Kidney capillary endothelial cell (primary cell): Measurements from ENCODE around the gene COPB2.

Experiments used
- DNase-seq: peaks from one replicate; pipeline ENCODE4 v3.0.0-alpha.2; 2018; ENCODE audit warnings: low spot score

The COPB2 gene

DNA sequence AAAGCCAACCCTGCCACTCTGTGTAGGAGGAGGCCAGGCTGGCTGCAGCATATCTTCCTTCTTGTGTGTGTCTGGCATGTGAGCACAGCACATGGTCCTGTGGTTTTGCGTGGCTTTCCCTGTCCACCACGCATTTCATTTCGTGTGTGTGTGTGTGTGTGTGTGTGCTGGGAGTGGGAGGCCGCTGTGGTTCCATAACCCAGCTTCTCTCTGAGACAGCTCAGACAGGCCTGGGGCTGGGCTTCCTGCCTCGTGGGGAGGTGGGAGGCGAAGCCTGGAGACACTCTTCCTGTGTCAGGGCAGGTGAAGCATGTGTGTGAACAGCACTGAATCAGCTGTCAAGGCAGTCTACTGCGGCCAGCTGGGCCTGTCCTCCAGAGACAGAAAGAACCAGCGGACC, 61.6 kb downstream of the COPB2 start:
- no peak for DNase-seq

DNA sequence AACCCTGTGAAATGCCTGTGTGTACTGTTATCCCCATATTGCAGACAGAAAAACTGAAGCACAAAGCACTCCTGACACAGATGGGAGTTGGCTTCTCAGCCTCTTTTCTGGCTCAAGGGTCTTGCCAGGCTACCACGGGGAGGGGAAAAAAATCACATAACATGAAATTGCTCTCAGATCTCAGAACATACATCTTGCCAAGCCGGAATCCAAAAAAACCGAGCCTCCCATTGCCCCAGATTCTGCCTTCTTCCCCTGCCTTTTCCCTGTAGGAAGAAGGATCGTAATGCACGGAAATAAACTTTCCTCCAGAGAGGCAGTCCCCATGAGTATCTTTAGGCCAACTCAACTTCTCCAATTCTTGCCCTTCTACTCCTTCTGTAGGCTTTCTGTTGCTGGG, 62.2 kb downstream of the COPB2 start:
- no peak for DNase-seq

DNA sequence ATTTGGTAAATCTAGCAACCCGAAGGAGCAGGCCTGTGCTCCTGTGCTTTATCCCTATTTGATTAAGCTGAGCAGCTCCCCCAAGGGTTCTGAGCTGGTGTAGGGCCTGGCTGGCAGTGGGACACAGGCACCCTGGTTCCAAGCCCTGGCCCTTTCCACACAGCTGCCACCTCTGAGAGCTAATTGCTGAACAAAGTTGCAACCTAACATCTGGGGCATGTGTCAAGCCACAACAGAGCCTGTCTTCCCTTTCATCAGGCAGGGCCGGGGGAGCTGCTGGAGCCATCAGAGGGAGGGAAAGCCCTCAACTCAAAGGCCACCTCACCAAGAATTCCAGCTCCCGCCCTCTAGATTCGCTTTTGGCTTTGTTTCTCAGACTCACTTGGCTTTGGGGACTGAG, 62.7 kb downstream of the COPB2 start:
- DNase-seq = no peak

DNA sequence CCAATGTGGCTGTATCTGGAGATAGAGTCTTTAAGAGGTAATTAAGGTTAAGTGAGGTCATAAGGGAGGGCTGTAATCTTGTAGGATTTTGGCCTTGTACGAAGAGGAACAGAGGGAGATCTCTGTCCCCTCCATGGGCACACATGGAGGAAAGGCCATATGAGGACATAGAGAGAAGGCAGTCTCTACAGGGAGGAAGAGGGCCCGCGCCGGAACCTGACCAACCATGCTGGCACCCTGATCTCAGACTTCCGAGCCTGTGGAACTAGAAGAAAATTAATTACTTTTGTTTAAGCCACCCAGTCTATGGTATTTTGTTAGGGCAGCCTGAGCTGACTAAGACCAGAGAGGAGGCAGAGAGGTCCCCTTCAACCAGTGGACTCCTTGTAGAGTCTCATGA, 63.3 kb downstream of the COPB2 start:
- DNase-seq = no peak

DNA sequence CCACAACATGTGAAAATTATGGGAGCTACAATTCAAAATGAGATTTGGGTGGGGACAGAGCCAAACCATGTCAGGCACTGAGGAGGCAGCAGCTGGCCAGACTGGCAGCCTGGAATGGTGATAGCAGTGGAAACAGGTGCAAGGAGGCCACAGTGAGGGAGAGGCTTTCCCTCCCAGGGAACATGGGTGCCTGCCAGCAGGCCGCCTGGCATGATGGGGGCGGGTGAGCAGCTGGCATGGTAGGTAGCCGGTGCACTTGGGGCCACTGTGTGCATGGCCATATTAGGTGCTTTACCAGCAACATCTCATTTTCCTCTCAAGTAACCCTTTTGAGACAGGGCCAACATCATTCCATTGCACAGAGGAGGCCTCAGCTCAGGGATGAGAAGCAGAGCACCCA, 63.9 kb downstream of the COPB2 start:
- no peak for DNase-seq

DNA sequence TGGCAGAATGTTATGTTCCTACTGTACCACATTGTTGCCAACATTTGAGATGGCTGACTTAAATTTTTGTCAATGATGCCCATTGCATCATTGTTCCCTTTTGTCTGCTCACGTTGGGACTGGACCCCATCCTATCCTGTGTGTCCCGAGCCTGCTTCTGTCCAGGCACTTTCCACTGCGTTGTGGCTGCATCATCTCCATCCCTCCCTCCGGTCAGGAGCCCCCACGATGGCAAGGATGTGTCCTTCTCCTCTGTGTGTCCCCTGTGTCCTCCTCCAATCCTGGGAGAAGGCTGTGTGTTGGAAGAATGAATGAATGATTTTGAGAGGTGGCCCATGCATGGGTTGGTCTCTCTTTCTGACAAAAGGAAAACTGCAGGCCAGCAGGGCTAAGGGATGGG, 65.0 kb downstream of the COPB2 start:
- no peak for DNase-seq

DNA sequence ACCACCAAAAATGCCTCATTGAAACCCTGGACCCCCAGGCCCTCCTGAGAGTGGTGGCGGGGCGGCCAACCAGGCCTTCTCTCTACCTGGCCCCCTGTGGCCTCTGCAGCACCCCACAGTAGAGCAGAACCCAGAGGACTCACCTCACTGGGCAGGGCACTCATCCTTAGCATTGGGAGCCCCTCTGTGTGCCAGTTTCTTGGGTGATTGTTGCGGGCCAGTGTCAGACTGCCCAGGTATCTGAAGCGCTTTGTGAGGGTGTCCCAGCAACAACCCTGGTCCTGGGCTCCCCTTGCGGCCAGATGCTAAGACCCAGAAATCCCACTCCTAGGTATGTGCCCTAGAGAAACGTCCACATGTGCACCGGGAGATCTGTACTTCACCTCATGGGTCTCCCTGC, 66.3 kb downstream of the COPB2 start:
- DNase-seq = no peak

DNA sequence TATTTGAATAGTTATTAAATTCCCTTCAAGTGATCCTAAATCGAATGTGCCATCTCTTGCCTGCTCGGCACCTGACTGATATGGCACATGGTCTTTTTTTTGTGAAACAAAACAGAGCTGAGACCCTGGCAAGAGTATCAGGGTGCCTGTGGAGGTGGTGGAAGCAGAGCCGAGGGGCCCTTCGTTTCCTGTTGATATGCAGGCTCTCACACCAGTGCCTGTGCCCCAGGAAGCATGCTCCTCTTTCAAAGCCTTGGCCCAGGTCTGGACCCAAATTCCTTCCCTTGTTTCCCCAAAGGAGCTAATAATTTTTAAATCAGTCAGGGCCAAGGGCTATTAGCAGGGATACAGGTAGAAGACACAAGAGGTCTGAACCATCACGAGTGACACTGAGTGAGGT, 67.1 kb downstream of the COPB2 start:
- no peak for DNase-seq

DNA sequence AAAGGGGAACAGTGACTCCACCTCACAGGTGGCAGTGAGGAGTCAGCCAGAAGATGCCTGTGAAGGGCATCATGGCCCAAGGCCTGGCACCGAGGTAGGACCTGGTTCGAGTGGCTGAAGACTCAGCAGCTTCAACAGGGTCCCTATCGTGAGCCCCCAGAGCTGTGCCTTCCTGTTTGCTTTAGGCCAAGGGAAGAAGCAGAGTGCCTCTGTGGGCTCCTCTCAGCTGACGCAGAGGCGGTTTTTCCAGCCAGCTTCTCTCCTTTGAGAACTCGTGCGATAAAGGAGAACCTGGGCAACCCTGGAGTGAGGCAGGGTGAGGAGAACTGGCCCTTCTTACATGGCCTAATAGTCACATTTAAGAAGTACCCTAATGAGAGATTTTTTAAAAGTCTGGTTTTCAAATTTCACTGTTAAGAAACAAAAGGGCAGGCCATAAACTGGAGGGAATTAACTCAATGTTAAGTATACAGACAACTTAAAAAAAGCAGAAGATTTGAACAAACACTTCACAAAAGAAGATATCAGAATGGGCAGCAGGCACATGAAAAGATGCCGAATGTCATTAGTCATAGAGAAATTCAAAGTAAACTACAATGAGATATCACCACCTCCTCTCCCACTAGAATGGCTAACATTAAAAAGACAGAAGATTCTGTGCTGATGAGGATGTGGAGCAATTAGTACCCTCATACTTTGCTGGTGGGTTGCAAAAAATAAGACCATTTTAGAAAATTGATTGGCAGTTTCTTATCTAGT, 68.7 kb downstream of the COPB2 start:
- no peak for DNase-seq

DNA sequence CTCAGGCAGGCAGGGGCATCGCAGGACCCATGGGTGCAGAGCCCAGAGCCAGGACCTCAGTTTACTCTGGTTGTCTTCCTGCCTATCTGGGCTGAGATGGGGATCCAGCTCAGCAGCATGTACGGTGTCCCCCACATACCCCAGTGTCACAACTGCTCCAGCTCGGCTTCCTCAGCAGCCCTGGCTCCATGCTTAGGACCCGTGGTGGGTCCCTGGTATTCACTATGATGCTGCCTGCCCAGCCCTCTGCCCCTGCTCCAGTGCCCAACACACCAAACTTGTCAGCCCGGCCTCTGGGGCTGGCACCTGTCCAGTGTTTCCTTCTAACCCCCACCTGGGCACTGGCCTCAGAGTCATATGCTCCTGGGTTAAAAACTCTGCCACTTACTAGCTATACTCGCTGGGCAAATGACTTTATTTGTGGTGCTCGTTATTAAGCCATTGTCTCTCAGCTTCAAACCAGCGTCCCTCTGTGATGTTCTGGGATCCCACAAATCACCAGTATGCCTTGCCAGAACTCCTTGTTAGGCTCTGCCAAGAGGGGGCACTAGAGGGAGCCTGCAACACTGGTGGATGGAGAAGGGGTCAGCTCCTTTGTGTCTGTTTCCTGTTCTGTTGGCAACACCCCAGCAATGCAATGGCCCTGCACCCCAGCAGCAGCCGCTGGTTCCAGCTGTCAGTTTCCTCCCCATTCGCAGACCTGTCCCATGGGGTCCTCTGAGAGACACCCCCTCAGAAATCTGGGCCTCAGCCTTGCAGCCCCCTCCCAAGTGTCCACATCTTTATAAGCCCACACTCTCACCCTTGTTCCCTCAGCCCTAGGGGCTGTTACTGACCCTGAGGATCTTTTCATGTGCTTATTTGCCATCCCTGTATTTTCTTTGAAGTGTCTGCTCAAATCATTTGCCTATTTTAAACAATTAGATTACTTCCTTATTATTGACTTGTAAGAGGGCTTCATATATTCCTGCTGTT, 69.7 kb downstream of the COPB2 start:
- DNase-seq = no peak

DNA sequence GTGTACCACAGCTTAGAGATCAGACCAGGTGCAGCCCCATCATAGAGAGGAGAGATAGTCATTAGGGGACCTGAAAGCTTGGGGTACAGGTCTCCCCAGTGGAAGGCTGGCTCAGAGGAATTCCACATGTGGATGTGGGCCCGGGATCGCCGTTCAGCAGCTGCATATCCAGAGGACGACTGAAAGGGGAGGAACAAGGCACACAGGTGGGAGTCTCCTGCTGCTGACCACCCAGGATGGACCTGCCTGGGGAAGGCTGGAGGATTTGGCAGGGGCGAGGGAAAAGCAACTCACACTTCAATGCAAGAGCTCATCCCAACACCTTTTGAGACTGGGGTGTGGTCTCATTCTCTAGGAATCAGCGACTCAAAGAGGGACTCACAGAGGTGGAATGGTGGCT, 70.6 kb downstream of the COPB2 start:
- no peak for DNase-seq

DNA sequence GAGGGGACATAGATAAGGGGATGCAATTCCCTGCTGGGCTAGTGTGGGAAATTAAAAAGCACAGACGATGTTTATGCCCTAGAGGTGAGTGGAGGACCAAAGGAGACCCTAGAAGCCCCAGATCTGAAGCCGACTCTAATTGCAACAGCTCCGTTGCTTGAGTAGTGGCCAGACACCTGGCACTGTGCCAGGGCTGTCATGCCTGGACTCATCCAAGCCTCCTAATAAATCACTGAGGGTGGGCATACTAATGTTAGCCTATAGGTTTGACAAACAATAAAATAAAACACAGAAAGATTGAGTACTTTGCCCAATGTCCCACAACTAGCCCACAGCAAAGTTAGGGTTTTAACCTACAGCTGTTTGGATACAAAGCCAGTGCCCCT, 71.0 kb downstream of the COPB2 start:
- DNase-seq = no peak

DNA sequence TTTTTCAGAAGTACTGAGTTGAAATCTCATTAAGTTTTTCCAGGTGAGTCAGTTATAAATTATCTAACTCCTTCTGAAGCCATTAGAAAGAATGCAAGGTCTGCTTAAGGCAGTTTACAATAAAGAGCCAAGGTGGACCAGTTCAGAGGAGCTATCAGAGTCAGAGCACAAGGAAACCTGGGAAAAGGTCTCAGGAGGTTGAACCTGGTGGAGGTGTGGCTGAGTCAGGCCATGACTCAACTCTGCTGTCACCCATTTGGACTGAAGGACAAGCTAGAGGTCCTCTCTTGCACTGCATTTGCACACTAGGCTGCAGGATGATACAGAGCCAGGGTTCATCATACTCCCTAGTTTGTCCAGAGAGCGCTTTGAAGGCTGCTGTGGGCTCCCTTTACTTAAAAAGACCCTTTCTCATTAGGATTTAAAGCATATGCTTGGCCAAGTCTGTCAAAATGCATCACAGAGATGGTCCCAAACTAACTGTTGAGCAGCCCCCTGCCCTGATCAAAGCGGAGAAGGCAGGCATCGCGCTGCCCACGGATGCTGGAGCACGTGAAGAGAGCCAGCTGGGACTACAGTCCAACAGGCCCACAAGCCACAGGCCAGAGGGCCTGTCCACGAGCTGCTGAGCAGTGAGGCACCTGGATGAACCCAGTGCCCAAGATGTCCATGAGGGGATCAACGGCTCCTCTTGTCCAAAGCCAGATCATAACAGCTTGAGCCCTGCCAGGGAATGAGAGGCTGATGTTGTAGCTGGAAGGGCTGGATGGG, 71.6 kb downstream of the COPB2 start:
- no peak for DNase-seq

DNA sequence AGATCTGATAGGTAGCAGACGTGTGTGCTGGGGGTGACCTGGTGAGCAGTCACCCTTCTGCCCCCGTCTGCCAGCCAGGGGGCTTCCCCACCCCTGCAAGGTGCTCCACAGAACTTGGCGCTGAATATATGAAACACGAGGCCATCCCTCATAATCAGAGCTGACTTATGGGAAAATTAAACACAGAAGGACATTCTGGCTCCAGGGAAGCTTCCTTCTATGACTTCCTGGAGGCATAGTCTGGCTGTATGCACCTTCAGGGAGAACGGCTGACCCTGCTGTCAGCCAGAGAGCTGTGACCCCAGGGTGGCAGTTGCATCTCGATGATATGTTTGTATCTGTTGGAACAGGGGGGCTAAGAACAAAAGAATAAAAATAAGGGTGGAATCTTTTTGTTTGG, 72.2 kb downstream of the COPB2 start:
- no peak for DNase-seq

DNA sequence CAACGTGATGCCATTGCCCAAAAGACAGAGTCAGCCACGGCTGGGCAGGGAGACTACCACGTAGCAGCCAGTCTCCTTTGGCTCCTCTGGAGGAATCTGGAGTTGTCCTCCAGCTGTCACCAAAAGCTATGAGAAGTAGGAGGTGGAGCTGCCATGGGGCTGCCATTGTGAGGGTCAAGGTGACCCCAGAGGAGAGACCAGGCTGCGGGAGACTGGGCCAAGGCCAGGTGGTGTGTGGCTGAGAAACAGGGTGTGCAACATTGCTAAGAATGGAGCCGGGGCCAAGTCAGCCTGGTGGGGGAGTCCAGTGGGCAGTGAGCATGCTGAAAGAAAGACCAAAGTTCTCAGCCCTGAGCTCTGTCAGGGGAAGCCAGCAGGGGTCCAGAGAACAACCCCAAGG, 75.5 kb downstream of the COPB2 start:
- no peak for DNase-seq

DNA sequence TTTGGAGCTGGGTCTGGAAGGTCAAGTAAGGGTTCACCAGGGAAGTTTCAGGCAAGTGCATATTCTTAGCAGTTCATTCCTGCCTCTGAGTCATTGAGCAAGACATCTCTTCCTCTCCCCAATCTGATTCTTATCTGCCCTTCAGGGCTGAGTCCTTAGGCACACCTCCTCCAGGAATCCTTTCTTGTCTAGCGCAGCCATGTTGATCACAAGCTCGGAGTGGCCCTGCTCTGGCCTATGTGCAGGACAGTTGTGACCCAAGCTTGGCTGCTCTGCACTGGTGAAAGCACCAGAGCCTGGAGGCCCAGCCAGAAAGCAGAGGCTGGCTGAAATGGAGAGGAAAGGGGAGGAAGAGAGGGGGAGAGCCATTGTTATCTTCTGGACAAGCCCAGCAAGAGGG, 76.5 kb downstream of the COPB2 start:
- no peak for DNase-seq

DNA sequence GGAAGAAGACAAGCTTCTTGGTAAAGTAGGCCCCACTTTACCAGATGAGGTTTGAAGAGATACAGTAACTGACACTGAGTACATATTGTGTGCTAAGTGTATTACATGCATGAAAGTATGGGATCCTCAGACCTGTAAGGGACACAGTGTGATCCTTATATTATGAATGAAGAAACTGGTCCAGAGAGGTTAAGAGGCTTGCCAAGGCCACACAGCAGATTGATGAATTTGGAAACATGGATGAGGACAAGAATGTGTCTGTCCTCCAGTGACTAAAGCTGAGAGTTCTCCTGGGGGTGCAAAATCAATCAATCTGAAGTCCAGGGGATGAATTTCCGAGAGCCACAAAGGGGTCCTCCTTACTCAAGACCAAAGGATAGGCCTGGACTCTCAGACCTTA, 77.0 kb downstream of the COPB2 start:
- no peak for DNase-seq

DNA sequence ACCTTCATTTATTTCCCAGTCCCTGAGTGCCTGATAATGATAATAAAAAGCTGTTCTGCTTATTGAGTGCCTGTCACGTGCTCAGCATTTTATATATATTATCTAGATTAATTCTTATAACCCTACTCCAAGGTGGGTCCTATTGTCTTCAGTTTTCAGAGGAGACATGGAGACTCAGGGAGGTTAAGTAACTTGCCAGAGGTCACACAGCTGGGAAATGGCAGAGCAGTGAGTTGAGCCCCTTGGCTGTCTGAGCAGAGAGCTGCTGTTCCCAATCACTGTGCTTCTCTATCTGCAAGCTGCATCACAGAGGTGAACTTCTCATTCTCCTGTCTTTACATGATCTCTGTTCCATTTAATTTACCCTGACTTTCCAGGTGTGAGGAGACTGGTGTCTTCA, 77.9 kb downstream of the COPB2 start:
- no peak for DNase-seq

DNA sequence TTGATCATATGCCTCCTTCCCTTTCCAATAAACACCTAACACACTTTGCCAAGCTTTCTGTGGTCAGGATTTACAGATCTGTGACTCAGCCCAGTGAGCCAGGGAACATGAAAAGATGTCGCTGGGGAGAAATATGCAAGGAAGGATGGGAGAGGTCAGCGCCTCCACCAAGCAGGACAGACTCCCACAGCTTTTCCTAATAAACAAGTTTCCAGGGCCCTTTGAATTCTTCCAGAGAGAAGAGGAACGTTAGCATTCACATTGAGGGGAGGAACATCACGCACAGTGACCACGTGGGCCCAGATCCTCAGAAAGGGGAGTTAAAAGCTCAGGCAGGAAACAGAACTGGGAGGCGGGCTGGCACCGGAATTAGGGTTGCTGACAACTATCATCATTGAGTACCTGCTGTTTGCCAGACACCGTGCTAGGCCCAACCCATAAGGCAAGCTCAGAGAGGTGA, 78.9 kb downstream of the COPB2 start:
- no peak for DNase-seq

DNA sequence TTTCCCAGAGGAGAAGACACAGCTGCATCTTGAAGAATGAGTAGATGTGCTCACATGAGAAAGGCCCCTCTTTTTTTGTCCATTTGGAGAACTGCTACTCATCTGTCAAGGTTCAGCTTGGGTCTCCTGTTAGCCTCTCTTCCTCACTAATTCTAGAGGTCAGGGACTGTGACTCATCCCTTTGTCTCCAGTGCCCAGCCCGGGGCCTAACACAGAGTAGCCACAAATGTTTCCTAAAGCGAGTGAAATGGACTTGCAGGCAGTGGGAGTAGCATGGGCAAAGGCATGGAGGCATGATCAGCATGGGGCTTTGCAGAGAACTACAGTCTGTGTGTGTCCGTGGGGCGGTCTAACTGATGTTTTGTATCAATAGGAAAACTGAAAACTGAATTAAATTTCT, 79.6 kb downstream of the COPB2 start:
- no peak for DNase-seq

DNA sequence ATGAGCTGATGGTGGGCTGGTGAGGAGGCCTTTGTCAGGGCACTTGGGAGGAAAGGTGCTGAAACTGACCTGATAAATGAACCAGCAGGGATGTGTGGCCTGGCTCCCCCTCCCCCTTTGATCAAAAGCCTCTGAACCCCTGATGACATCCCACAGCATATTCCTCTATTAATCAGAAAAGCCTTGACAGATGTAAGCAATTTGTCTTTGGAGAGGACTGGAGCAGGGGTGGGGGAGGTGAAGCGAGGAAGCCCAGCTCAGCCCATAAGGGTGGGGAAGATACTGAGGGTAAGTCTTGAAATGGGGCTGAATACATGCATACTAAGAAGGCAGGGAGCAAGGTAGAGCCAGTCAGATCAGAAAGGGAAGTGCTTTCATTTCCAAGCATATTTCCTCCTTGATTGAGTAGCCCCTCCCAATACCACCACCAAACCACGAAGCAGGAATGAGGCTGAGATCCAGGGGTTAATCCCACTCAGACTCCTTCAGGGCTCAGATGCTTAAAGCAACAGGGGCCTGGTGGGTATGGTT, 80.3 kb downstream of the COPB2 start:
- DNase-seq = no peak

DNA sequence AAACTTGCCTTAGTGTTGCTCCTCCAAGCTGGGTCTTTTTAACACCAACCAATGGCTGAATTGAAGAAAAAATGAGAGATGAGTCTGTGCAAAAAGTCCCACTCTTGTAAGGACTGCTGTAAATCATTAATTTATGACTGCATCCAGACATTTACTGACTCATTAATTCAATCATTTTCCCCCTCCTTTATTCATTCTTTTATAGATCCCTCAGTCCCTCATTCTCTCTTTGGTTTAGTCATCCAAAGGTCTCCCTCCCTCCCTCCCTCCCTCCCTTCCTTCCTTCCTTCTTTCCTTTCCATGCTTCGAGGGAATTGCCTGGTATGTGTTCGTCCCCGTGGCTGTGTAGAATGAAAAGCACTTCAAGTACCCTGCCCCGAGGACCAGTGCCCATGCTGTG, 80.9 kb downstream of the COPB2 start:
- no peak for DNase-seq
